ENCODE data around the gene AKAP1. TPM values are rescaled to one million over a fixed set of nuclear protein-coding genes. Genes with fewer than 3 reads are reported as not detected.

The AKAP1 gene
- total RNA-seq, 2 donors from 2014 or later, result 128 to 139 TPM

DNA sequence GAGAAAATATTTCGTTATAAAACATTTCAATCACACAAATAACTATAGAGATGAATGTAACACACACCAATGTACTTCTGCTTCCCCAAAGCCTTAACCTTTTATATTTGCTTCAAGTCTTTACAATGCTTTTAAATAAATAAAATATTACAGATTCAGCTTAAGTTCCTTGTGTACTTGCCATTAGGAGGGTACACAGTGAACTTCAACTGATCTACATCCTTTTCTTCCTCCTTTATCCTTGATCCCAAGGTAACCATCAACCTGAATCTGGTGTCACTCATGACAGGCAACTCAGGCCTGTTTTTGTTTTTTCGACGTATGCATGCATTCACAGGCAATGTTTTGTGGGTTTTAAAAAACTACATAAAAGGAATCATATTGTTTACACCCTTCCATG lies 9.3 kb upstream of the AKAP1 start:
- Histone ChIP-seq H3K27me3 (no peaks in the 10 kb centered on the region), H3K4me3 (no peak overlapping the region), H3K36me3 (no peaks in the 10 kb centered on the region), H3K9me3 (no peaks in the 10 kb centered on the region), H3K9ac (ENCODE audit: low read depth in 2 of 2, low read length in 2 of 2) (no peak overlapping the region), H3K4me1 (no peaks in the 10 kb centered on the region), H3K27ac (no peak overlapping the region)
- TF ChIP-seq, protein P1, sequence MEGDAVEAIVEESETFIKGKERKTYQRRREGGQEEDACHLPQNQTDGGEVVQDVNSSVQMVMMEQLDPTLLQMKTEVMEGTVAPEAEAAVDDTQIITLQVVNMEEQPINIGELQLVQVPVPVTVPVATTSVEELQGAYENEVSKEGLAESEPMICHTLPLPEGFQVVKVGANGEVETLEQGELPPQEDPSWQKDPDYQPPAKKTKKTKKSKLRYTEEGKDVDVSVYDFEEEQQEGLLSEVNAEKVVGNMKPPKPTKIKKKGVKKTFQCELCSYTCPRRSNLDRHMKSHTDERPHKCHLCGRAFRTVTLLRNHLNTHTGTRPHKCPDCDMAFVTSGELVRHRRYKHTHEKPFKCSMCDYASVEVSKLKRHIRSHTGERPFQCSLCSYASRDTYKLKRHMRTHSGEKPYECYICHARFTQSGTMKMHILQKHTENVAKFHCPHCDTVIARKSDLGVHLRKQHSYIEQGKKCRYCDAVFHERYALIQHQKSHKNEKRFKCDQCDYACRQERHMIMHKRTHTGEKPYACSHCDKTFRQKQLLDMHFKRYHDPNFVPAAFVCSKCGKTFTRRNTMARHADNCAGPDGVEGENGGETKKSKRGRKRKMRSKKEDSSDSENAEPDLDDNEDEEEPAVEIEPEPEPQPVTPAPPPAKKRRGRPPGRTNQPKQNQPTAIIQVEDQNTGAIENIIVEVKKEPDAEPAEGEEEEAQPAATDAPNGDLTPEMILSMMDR (IDR thresholded peaks at IDR 0.05), result no peak
- no peak for DNase-seq
- intact Hi-C loops (cut with DNase I), result no loop called here

DNA sequence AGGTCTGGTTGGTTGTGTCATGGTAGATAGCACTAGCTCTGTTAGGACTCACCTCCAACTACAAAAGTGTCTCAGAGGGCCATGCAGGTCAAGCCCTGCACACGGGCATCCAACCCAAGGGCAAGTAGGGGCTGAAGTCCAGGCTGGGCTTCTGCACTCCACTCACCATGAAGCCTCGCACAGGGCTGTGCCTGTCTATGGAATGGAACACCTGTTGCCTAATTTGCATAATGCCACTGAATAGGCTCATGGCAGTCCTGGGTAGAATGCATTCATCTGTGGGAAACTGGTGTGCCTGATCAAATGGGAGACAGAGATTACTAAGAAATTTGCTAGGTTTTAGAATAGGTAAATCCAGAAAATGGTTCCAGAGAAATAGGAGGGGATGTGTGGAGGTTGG lies 8.0 kb upstream of the AKAP1 start:
- Histone ChIP-seq H3K36me3 (no peaks in the 10 kb centered on the region), H3K9ac (ENCODE audit: low read depth in 2 of 2, low read length in 2 of 2) (no peak overlapping the region), H3K4me3 (no peak overlapping the region), H3K27ac (no peak overlapping the region), H3K4me1 (no peaks in the 10 kb centered on the region), H3K27me3 (no peaks in the 10 kb centered on the region), H3K9me3 (no peaks in the 10 kb centered on the region)
- TF ChIP-seq, protein P1 (IDR thresholded peaks at IDR 0.05), result no peak
- intact Hi-C loops (cut with DNase I), result no loop called here
- no peak for DNase-seq

GRCh38 chr17:57078274-57078673 lies 6.8 kb upstream of the AKAP1 start:
- Histone ChIP-seq H3K4me3 (no peak overlapping the region), H3K36me3 (no peaks in the 10 kb centered on the region), H3K27ac (no peak overlapping the region), H3K4me1 (no peaks in the 10 kb centered on the region), H3K27me3 (no peaks in the 10 kb centered on the region), H3K9me3 (no peaks in the 10 kb centered on the region), H3K9ac (ENCODE audit: low read depth in 2 of 2, low read length in 2 of 2) (no peak overlapping the region)
- DNase-seq, result no peak
- intact Hi-C loops (cut with DNase I), result no loop called here
- TF ChIP-seq, protein P1 (IDR thresholded peaks at IDR 0.05), result no peak

- no peaks in the 10 kb centered on the region for H3K4me1 ChIP-seq
- TF ChIP-seq, protein P1 (IDR thresholded peaks at IDR 0.05), result no peak
- no peak overlapping the region for H3K27ac ChIP-seq
- H3K9me3 ChIP-seq, result no peaks in the 10 kb centered on the region
- H3K9ac ChIP-seq (ENCODE audit: low read depth in 2 of 2, low read length in 2 of 2), result no peak overlapping the region
- no peaks in the 10 kb centered on the region for H3K27me3 ChIP-seq
- H3K36me3 ChIP-seq, result no peaks in the 10 kb centered on the region
- H3K4me3 ChIP-seq, result no peak overlapping the region
- DNase-seq, result no peak
- intact Hi-C loops (cut with DNase I), result no loop called here
These were observed 4.3 kb upstream of the AKAP1 start for GRCh38 chr17:57080718-57081117.

GRCh38 chr17:57082441-57082840 lies 2.6 kb upstream of the AKAP1 start:
- DNase-seq, result no peak
- intact Hi-C loops (cut with DNase I), result no loop called here
- peaks cover 2% of the 10 kb centered on the region for H3K4me1 ChIP-seq

More at GRCh38 chr17:57082441-57082840, 2.6 kb upstream of the AKAP1 start:
- Histone ChIP-seq H3K4me3 (no peak overlapping the region), H3K36me3 (no peaks in the 10 kb centered on the region), H3K9me3 (no peaks in the 10 kb centered on the region), H3K9ac (ENCODE audit: low read depth in 2 of 2, low read length in 2 of 2) (no peak overlapping the region), H3K27me3 (no peaks in the 10 kb centered on the region), H3K27ac (no peak overlapping the region)
- TF ChIP-seq, protein P1 (IDR thresholded peaks at IDR 0.05), result no peak
